Spleen (tissue), 11 donors: ENCODE results near the gene ZNF844. TPM values are rescaled to one million over a fixed set of nuclear protein-coding genes. Genes with fewer than 3 reads are reported as not detected.
A peak's percentile ranks its signal among the peaks of the same experiment; 100 is the strongest.

Experiments used
- DNase-seq: peaks from one replicate; pipeline ENCODE4 v3.0.0-alpha.2; 2020
- H3K27ac ChIP-seq, 8 donors: fragments of 200-600 bp; sonication (generic) in 7 of 8; 1 replicate in 4 of 8; 2 replicates in 4 of 8; pipeline versions ENCODE4 v1.5.0 to v1.8.0; 2016 to 2021; ENCODE audit warnings: inconsistent platforms in 4 of 8, mild to moderate bottlenecking in 4 of 8, moderate library complexity in 1 of 8
- H3K27me3 ChIP-seq, 7 donors: fragments of 200-600 bp; sonication (generic) in 6 of 7; replicated peaks in 1 of 7; 1 replicate in 4 of 7; 2 replicates in 3 of 7; pipeline versions ENCODE4 v1.5.0 to v1.8.0; 2016 to 2021; ENCODE audit warnings: inconsistent platforms in 3 of 7, mild to moderate bottlenecking in 1 of 7
- H3K36me3 ChIP-seq, 6 donors: fragments of 200-600 bp; sonication (generic) in 5 of 6; 1 replicate in 4 of 6; 2 replicates in 2 of 6; pipeline versions ENCODE4 v1.5.0 to v1.8.0; 2016 to 2021; ENCODE audit warnings: inconsistent platforms in 2 of 6
- H3K4me1 ChIP-seq, 6 donors: fragments of 200-600 bp; sonication (generic) in 5 of 6; 1 replicate in 3 of 6; 2 replicates in 3 of 6; pipeline versions ENCODE4 v1.5.0 to v1.8.0; 2016 to 2021; ENCODE audit warnings: inconsistent platforms in 3 of 6
- H3K4me3 ChIP-seq, 8 donors: fragments of 200-600 bp; sonication (generic) in 7 of 8; 1 replicate in 4 of 8; 2 replicates in 4 of 8; pipeline versions ENCODE4 v1.5.0 to v1.8.0; 2016 to 2021; ENCODE audit warnings: inconsistent platforms in 4 of 8, mild to moderate bottlenecking in 4 of 8, moderate library complexity in 2 of 8
- H3K9me3 ChIP-seq, 8 donors: fragments of 200-600 bp; sonication (generic) in 7 of 8; 1 replicate in 4 of 8; 2 replicates in 4 of 8; pipeline versions ENCODE4 v1.5.0 to v1.8.0; 2016 to 2021; ENCODE audit warnings: inconsistent platforms in 4 of 8
- POLR2A ChIP-seq, 3 donors: fragments of 450-650 bp; IDR thresholded peaks; one replicate each; pipeline ENCODE4 v1.5.1; 2017; ENCODE audit warnings: antibody characterized with exemption in 3 of 3, mild to moderate bottlenecking in 1 of 3
- POLR2AphosphoS5 ChIP-seq, 3 donors: sonication (generic); formaldehyde crosslinking; IDR thresholded peaks; one replicate each; pipeline ENCODE4 v1.5.1; 2017; ENCODE audit warnings: antibody characterized with exemption in 3 of 3
- WGBS, 5 donors: extraction: QIAGEN DNeasy Blood & Tissue Kit in 3 of 5; methylation state at CpG; one replicate each; pipeline versions ENCODE4 v1.1.5 to v1.1.7; 2013 to 2018; 5-methylcytosine and 5-hydroxymethylcytosine counted together
- intact Hi-C: fragments of 100-400 bp; cut with DNase I; formaldehyde crosslinking; loops from one replicate; pipeline ENCODE4 v1.15.0; 2023; ENCODE audit warnings: low total_unique reads
- polyA plus RNA-seq, 3 donors: library from polyadenylated mRNA; stranded (reverse); fragments of 200-250 nt; gene quantifications; one replicate each; pipeline ENCODE4 v1.2.1, GENCODE V29; 2013
- total RNA-seq, 7 donors: library from RNA; depleted of rRNA in 3 of 7; stranded (reverse); fragments of >200 nt in 3 of 7; fragmentation: NEBNext Ultra II Directional in 4 of 7; extraction: Animal tissue kit (Norgen Biotek cat#: 25700) in 4 of 7; gene quantifications; one replicate each; pipeline versions ENCODE4 v1.1.0 to v1.2.1, GENCODE V29; 2016 to 2021
- TF ChIP-seq, protein P1 (sequence below), 11 experiments: fragments of 200-600 bp in 7 of 11; fragments of 450-650 bp in 4 of 11; sonication (generic) in 4 of 11; IDR thresholded peaks in 8 of 11; conservative IDR thresholded peaks in 3 of 11; 1 replicate in 7 of 11; 2 replicates in 4 of 11; pipeline versions ENCODE4 v1.4.0 to v1.8.0; 2016 to 2021; ENCODE audit warnings: antibody characterized with exemption in 11 of 11, inconsistent platforms in 4 of 11, mild to moderate bottlenecking in 1 of 11
- donor health status: healthy with polysubstance abuse.
- donor health status: DM: no; HTN: no; CAD: no; lungs with moderate emphysema.
- donor health status: DM: no; HTN: no; CAD: no.
- donor health status: Bipolar disorder and iron deficiency.
- donor health status: healthy.
- donor health status: DM: no; HTN: no; CAD: no.
- donor health status: DM: yes; HTN: yes; CAD: no.

Gene ZNF844
- total and polyA plus RNA-seq, 10 donors: 2.0 to 14.5 (median 8.5) TPM

DNA sequence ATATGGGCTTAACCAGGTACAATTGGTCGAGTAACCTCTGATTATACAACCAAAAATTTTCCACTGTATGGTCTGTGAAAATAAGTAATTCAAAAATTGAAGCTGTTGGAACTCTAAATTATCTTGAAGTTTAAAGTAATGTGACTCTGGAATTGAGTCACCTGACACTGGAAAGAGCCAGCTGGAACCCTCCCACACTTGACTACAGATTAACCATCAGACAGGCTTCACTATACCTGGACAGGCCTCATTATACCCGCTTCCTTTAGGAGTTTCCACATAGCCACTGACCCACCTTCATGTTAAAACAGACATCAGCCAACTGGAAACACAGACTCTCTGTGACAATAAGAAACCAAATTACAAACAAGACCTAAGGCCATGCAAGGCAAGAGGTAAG lies 30.3 kb upstream of the ZNF844 start:
- no peak for TF ChIP-seq POLR2AphosphoS5 (IDR thresholded peaks at IDR 0.05)
- TF ChIP-seq POLR2A (IDR thresholded peaks at IDR 0.05): no peak
- TF ChIP-seq, protein P1, sequence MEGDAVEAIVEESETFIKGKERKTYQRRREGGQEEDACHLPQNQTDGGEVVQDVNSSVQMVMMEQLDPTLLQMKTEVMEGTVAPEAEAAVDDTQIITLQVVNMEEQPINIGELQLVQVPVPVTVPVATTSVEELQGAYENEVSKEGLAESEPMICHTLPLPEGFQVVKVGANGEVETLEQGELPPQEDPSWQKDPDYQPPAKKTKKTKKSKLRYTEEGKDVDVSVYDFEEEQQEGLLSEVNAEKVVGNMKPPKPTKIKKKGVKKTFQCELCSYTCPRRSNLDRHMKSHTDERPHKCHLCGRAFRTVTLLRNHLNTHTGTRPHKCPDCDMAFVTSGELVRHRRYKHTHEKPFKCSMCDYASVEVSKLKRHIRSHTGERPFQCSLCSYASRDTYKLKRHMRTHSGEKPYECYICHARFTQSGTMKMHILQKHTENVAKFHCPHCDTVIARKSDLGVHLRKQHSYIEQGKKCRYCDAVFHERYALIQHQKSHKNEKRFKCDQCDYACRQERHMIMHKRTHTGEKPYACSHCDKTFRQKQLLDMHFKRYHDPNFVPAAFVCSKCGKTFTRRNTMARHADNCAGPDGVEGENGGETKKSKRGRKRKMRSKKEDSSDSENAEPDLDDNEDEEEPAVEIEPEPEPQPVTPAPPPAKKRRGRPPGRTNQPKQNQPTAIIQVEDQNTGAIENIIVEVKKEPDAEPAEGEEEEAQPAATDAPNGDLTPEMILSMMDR (IDR thresholded peaks at IDR 0.05 in 8 of 11, conservative IDR thresholded peaks at IDR 0.05 in 3 of 11): no peak
- H3K27ac ChIP-seq: no peak overlapping the region

DNA sequence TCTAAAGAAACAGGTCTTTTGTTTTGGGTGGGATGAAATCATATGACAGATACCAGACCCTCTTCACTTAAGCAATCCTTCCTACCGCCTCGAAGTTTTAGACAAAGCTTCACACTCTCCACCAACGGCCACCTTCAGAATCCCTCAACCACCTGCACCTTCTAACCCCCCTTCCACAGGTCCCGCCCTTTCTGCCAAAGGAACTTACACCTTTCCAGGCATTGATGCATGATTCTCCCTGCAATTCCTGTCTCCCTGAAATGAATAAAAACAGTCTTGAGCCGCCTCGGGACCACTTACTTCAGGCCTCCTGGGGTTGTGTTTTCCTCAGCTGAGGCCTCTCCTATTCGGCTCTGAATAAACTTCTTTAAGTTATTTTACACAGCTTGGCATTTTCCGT lies 29.9 kb upstream of the ZNF844 start:
- Histone ChIP-seq H3K4me3 (peak overlapping the region in 6 of 8 donors; percentile 61 to 86 (median 72)), H3K9me3 (peaks cover 0 to 34% (median 1%) of the 10 kb centered on the region in 8 donors), H3K27ac (peak overlapping the region in 3 of 8 donors; percentile 83 to 88 (median 85)), H3K27me3 (peaks cover 0 to 10% (median 0%) of the 10 kb centered on the region in 7 donors), H3K4me1 (peaks cover 0 to 32% (median 22%) of the 10 kb centered on the region in 6 donors), H3K36me3 (peaks cover 0 to 2% (median 0%) of the 10 kb centered on the region in 6 donors)
- TF ChIP-seq, protein P1 (IDR thresholded peaks at IDR 0.05 in 8 of 11, conservative IDR thresholded peaks at IDR 0.05 in 3 of 11): no peak
- TF ChIP-seq POLR2A (IDR thresholded peaks at IDR 0.05) (no peak), POLR2AphosphoS5 (IDR thresholded peaks at IDR 0.05) (no peak)
- WGBS, 5 donors: 45 to 56% (median 48%) methylated on average over 8 of the region's 8 CpGs
- DNase-seq: no peak
- intact Hi-C loops: no loop called here

More for the DNA sequence above, 30.3 kb upstream of the ZNF844 start:
- intact Hi-C loops: no loop called here
- Histone ChIP-seq H3K36me3 (peaks cover 0 to 3% (median 0%) of the 10 kb centered on the region in 6 donors), H3K4me3 (peak overlapping the region in 2 of 8 donors; percentile 74 to 86), H3K4me1 (peaks cover 0 to 32% (median 22%) of the 10 kb centered on the region in 6 donors), H3K9me3 (peaks cover 0 to 39% (median 3%) of the 10 kb centered on the region in 8 donors), H3K27me3 (peaks cover 0 to 10% (median 0%) of the 10 kb centered on the region in 7 donors)
- 84 to 94% (median 86%) methylated on average over 2 of the region's 2 CpGs for WGBS, 5 donors
- no peak for DNase-seq

DNA sequence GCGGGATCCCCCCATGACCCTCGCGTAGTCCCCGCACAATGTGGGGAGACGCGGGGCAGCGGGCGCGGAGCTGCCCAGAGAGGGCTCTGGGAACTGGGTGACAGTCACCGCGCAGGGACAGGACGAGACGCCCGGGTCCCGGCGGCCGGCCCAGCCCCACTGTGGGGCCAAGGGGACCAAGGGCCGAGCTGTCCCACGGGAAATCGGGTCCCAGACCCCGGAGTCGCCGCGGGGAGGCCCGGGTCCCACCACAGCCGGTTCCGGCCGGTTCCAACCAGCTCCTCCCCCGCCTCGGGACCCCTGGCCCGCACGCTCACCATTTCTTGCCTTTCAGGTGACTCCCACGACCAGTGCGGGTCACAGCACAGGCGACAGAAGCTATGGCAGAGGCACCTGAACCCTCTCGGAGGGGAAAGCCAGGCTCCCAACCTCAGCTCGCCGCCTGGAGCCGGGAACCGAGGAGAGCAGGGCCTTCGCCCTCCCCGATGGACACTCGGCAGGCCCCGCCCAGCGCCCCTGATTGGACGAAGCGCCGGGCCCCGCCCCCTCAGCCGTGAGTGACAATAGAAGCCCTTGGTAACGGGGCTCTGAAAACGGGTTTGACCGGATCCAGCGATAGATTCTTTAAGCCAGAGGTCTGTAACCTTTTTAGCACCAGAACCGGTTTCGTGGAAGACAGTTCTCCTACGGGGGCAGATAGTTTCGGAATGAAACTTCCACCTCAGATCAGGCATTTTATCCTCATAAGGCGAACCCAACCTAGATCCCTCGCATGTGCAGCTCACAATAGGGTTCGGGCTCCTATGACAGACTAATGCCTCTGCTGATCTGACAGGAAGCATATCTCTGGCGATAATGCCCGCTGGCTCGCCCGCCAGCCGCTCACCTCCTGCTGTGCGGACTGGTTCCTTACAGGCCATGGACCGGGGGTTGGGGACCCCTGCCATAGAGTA lies 29.0 kb upstream of the ZNF844 start, which contains the start of gene ZNF433:
TSS of gene ZNF433 (minus strand) at position 460 of the 953 bp plus-strand sequence. CDS start at position 320, 140 bp downstream.
- TF ChIP-seq POLR2AphosphoS5 (IDR thresholded peaks at IDR 0.05): peak; percentile 77 to 87 (median 85)
- TF ChIP-seq, protein P1 (IDR thresholded peaks at IDR 0.05 in 8 of 11, conservative IDR thresholded peaks at IDR 0.05 in 3 of 11): peak in 1 of 11 experiments; percentile 9
- peak in 1 of 3 donors; percentile 8 for TF ChIP-seq POLR2A (IDR thresholded peaks at IDR 0.05)
- peak; percentile 94 for DNase-seq
- peaks cover 0 to 10% (median 0%) of the 10 kb centered on the region in 7 donors for H3K27me3 ChIP-seq
- peaks cover 0 to 27% (median under 1%) of the 10 kb centered on the region in 8 donors for H3K9me3 ChIP-seq
- H3K4me3 ChIP-seq: peak within 1 kb of the TSS; percentile 55 to 86 (median 70)
- peaks cover 0 to 32% (median 22%) of the 10 kb centered on the region in 6 donors for H3K4me1 ChIP-seq
- 1 to 5% (median 1%) methylated on average over 35 to 68 of the region's 68 CpGs for WGBS, 5 donors
- intact Hi-C loops: no loop called here
- H3K36me3 ChIP-seq: no peaks in the 10 kb centered on the region
- peak within 1 kb of the TSS; percentile 67 to 88 (median 83) for H3K27ac ChIP-seq

DNA sequence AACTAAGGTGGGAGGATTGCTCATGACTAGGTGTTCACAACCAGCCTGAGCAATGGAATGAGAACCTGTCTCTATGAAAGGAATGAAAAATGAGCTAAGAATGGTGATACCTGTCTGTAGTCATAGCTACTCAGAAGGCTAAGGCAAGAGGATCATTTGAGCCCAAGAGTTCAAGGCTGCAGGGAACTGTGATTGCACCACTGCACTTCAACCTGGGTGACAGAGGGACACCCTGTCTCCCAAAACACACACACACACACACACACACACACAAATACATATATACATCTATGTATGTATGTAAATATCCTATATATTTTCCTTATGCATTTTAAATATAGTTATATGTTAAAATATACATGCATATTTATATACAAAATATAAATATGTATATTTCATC lies 21.6 kb upstream of the ZNF844 start:
- Histone ChIP-seq H3K9me3 (peaks cover 15 to 75% (median 59%) of the 10 kb centered on the region in 8 donors), H3K27me3 (no peaks in the 10 kb centered on the region), H3K4me1 (no peaks in the 10 kb centered on the region), H3K4me3 (no peak overlapping the region), H3K27ac (no peak overlapping the region), H3K36me3 (peaks cover 0 to 26% (median 0%) of the 10 kb centered on the region in 6 donors)
- TF ChIP-seq POLR2A (IDR thresholded peaks at IDR 0.05): no peak
- DNase-seq: no peak
- intact Hi-C loops: no loop called here
